NCI-H774 (cell line): Measurements from ENCODE around the gene ZFYVE26.
A peak's percentile ranks its signal among the peaks of the same experiment; 100 is the strongest.
"Not testable (repeated sequence)": the region's sequence is repeated elsewhere in the genome, so short reads cannot be mapped to it uniquely, and the experiment has no call there.

Source experiments
- DNase-seq: peaks from one replicate; lab custom pipeline; 2025; lab: John Stamatoyannopoulos, UW

The ZFYVE26 gene

GRCh38 chr14:67816326-67817002 lies at the start of gene ZFYVE26:
Gene ZFYVE26, minus strand, starts transcription at chr14:67816590. Its CDS starts 627 bp downstream, at chr14:67815963.
- peak; percentile 87 for DNase-seq

- no peak for DNase-seq
Measured at GRCh38 chr14:67863223-67863622, 46.8 kb upstream of the ZFYVE26 start.

- DNase-seq, result no peak
Measured at GRCh38 chr14:67859169-67859749, 42.9 kb upstream of the ZFYVE26 start.

- no peak for DNase-seq
Measured at GRCh38 chr14:67857778-67858350, 41.5 kb upstream of the ZFYVE26 start.

GRCh38 chr14:67856827-67857226 lies 40.4 kb upstream of the ZFYVE26 start:
- DNase-seq, result no peak

GRCh38 chr14:67853715-67854114 lies 37.3 kb upstream of the ZFYVE26 start:
- no peak for DNase-seq

- DNase-seq, result no peak
Measured at GRCh38 chr14:67852926-67853604, 36.7 kb upstream of the ZFYVE26 start.

- no peak for DNase-seq
Measured at GRCh38 chr14:67851785-67852410, 35.5 kb upstream of the ZFYVE26 start.

GRCh38 chr14:67850066-67850830 lies 33.9 kb upstream of the ZFYVE26 start:
- no peak for DNase-seq

- DNase-seq, result no peak
Measured at GRCh38 chr14:67846029-67846610, 29.7 kb upstream of the ZFYVE26 start.

- peak; percentile 33 for DNase-seq
Measured at GRCh38 chr14:67837011-67837624, 20.7 kb upstream of the ZFYVE26 start.

GRCh38 chr14:67835596-67835995 lies 19.2 kb upstream of the ZFYVE26 start:
- no peak for DNase-seq

- no peak for DNase-seq
Measured at GRCh38 chr14:67833403-67833802, 17.0 kb upstream of the ZFYVE26 start.

- no peak for DNase-seq
Measured at GRCh38 chr14:67831113-67831512, 14.7 kb upstream of the ZFYVE26 start.

GRCh38 chr14:67821121-67821520 lies 4.7 kb upstream of the ZFYVE26 start:
- no peak for DNase-seq

- DNase-seq, result no peak
Measured at GRCh38 chr14:67820428-67820971, 4.1 kb upstream of the ZFYVE26 start.

- peak; percentile 64 for DNase-seq
Measured at GRCh38 chr14:67819563-67820421, 3.4 kb upstream of the ZFYVE26 start, which contains the start of gene RAD51B. Gene RAD51B, plus strand, starts transcription at chr14:67819779.

- DNase-seq, result not testable (repeated sequence)
Measured at GRCh38 chr14:67818476-67818875, 2.1 kb upstream of the ZFYVE26 start.

- DNase-seq, result no peak
Measured at GRCh38 chr14:67817750-67818438, 1.5 kb upstream of the ZFYVE26 start.
